Activated T-cell treated with anti-CD3 and anti-CD28 coated beads, Interleukin-2, amount 50 U/mL, for 1 hour (primary cell): ENCODE results near the gene OPN3.

Experiments used
- DNase-seq: peaks from one replicate; pipeline ENCODE4 v3.0.0-alpha.2; 2020

The OPN3 gene

GRCh38 chr1:241615043-241615974 lies 24.9 kb downstream of the OPN3 start:
- DNase-seq, result no peak

- DNase-seq, result no peak
Measured at GRCh38 chr1:241614572-241614971, 25.6 kb downstream of the OPN3 start.

GRCh38 chr1:241614144-241614543 lies 26.0 kb downstream of the OPN3 start:
- no peak for DNase-seq

- DNase-seq, result no peak
Measured at GRCh38 chr1:241612533-241613477, 27.4 kb downstream of the OPN3 start.

GRCh38 chr1:241611736-241612135 lies 28.4 kb downstream of the OPN3 start:
- no peak for DNase-seq

- DNase-seq, result no peak
Measured at GRCh38 chr1:241611063-241611462, 29.1 kb downstream of the OPN3 start.

- no peak for DNase-seq
Measured at GRCh38 chr1:241610056-241610815, 29.9 kb downstream of the OPN3 start.

GRCh38 chr1:241608379-241609033 lies 31.7 kb downstream of the OPN3 start:
- DNase-seq, result no peak

GRCh38 chr1:241607497-241607896 lies 32.7 kb downstream of the OPN3 start:
- DNase-seq, result no peak

GRCh38 chr1:241606544-241606943 lies 33.6 kb downstream of the OPN3 start:
- no peak for DNase-seq

- DNase-seq, result no peak
Measured at GRCh38 chr1:241605146-241605805, 34.9 kb downstream of the OPN3 start.

- DNase-seq, result no peak
Measured at GRCh38 chr1:241603731-241604245, 36.4 kb downstream of the OPN3 start.

- DNase-seq, result no peak
Measured at GRCh38 chr1:241600496-241600901, 39.7 kb downstream of the OPN3 start.

GRCh38 chr1:241598249-241598648 lies 41.9 kb downstream of the OPN3 start:
- no peak for DNase-seq

GRCh38 chr1:241596633-241597032 lies 43.5 kb downstream of the OPN3 start:
- DNase-seq, result no peak

GRCh38 chr1:241593186-241593585 lies 47.0 kb downstream of the OPN3 start:
- DNase-seq, result no peak

- no peak for DNase-seq
Measured at GRCh38 chr1:241592273-241592958, 47.8 kb downstream of the OPN3 start.

- no peak for DNase-seq
Measured at GRCh38 chr1:241591736-241592135, 48.4 kb downstream of the OPN3 start.

- no peak for DNase-seq
Measured at GRCh38 chr1:241591317-241591716, 48.9 kb downstream of the OPN3 start.

GRCh38 chr1:241590719-241591118 lies 49.5 kb downstream of the OPN3 start:
- no peak for DNase-seq

- no peak for DNase-seq
Measured at GRCh38 chr1:241589521-241589920, 50.6 kb downstream of the OPN3 start.
